Thoracic aorta (tissue), 2 donors: ENCODE measurements around the gene ZC3H18. TPM values are rescaled to one million over a fixed set of nuclear protein-coding genes. Genes with fewer than 3 reads are reported as not detected.
A peak's percentile ranks its signal among the peaks of the same experiment; 100 is the strongest.

ENCODE experiments used
- ATAC-seq: fragments of 150-250 bp; one replicate; pipeline ENCODE4 v1.8.0; 2017; ENCODE audit warnings: low read depth; ENCODE audit not compliant: insufficient number of reproducible peaks, low FRiP score
- DNase-seq: peaks from one replicate; pipeline ENCODE4 v3.0.0-alpha.2; 2020; ENCODE audit warnings: low spot score
- H3K27ac ChIP-seq, 2 donors: fragments of 200-600 bp; sonication (generic); 1 replicate in 1 of 2; 2 replicates in 1 of 2; pipeline ENCODE4 v1.5.1; 2016; ENCODE audit warnings: mild to moderate bottlenecking in 2 of 2, moderate library complexity in 2 of 2
- H3K27me3 ChIP-seq: fragments of 200-600 bp; sonication (generic); replicated peaks from 2 replicates; pipeline ENCODE4 v1.6.0; 2016; ENCODE audit warnings: mild to moderate bottlenecking; ENCODE audit not compliant: insufficient read depth
- H3K36me3 ChIP-seq: fragments of 200-600 bp; sonication (generic); one replicate; pipeline ENCODE4 v1.5.1; 2016
- H3K4me1 ChIP-seq, 2 donors: fragments of 200-600 bp; sonication (generic); 1 replicate in 1 of 2; 2 replicates in 1 of 2; pipeline versions ENCODE4 v1.5.1 to v1.6.0; 2016; ENCODE audit warnings: low read depth in 2 of 2, mild to moderate bottlenecking in 1 of 2; ENCODE audit not compliant: control insufficient read depth in 1 of 2
- H3K4me3 ChIP-seq: fragments of 200-600 bp; sonication (generic); 2 replicates; pipeline ENCODE4 v1.5.1; 2016; ENCODE audit warnings: mild to moderate bottlenecking
- H3K9me3 ChIP-seq: fragments of 200-600 bp; sonication (generic); 2 replicates; pipeline ENCODE4 v1.5.1; 2016
- total RNA-seq, 2 donors: library from RNA; depleted of rRNA; stranded (reverse); fragments of >200 nt; gene quantifications; one replicate each; pipeline versions ENCODE4 v1.1.0 to v1.2.3, GENCODE V29; 2016
- TF ChIP-seq, protein P1 (sequence below): fragments of 200-600 bp; sonication (generic); IDR thresholded peaks from one replicate; pipeline ENCODE4 v1.5.1; 2019; ENCODE audit warnings: antibody characterized with exemption

The ZC3H18 gene
- total RNA-seq, 2 donors from 2014 or later = 21.8 to 30.3 TPM

DNA sequence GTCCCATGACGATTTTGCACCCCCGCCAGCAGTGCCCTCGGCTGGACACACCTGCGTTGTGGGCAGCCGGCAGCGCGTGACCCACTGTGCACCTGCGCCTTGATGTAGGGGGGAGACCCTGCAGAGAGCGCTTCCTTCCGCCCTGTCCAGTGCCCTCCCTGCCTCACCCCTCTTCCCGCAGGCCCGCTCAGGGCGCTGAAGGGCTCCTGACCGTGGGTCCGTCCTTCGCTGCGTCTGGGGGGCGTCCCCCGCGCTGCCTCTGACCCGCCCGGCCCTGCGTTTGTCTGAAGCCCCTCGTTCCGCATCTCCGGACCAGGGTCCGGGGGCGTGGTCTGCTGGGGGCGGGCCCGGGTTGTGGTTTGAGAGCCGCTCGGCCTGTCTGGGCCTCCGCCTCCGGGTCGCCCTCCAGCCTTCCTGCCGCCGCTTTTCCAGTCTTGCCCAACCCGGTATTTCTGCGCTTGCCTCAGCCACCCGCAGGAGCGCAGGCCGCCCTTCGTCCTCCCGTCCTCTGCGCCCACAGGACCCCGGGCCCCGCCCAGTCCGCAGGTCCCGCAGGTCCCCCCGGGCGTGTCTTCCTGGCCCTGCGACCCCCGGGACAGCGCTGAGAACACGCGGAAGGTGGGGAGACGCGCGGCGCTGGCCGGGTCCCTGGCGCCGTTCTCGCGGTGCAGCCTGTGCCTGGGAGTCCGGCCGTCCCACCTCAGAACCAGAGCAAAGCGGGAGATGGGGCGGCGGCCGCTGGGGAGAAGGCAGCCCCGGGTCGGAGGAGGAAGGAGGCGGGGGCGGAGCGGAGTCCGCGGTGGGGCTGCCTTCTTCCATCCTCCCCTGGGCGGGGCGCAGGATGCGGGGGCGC lies 64.2 kb downstream of the ZC3H18 start:
- H3K27ac ChIP-seq = no peak overlapping the region
- H3K36me3 ChIP-seq = peaks cover 30% of the 10 kb centered on the region

DNA sequence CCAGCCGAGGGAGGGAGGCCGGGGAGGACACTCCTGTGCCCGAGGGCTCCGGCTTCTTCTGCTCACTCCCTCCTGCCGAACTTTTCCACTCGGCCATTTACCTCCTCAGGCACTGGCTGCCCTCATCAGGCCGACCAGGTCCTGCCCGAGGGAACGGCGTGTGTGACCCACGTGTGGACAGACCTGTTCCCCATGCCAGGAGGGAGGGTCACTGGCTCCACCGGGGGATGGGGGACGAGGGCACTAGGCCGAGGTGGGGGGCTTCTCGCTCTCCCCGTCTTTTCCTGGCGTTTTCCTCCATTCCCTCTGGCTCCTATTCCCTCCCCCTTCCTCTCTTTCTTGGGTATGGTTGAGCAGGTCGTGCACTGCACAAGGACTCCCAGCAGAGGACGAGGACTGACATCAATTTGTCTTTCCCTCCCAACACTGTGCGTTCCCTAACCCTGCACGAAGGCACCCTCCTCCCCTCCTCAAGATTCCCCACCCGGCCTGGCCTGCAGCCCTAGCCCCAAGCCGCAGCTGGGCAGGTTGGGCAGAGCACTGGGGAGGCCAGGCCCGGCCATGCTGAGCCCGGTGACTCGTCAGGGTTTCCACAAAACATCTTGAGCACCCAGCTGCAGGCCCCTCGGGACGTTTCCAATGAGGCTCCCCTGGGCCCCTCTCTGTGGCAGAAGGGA lies 64.9 kb downstream of the ZC3H18 start:
- Histone ChIP-seq H3K27ac (no peak overlapping the region), H3K9me3 (no peaks in the 10 kb centered on the region), H3K4me1 (peaks cover 0 to 10% of the 10 kb centered on the region in 2 donors), H3K27me3 (peaks cover 7% of the 10 kb centered on the region), H3K36me3 (peaks cover 25% of the 10 kb centered on the region), H3K4me3 (peak overlapping the region; percentile 68)
- TF ChIP-seq, protein P1, sequence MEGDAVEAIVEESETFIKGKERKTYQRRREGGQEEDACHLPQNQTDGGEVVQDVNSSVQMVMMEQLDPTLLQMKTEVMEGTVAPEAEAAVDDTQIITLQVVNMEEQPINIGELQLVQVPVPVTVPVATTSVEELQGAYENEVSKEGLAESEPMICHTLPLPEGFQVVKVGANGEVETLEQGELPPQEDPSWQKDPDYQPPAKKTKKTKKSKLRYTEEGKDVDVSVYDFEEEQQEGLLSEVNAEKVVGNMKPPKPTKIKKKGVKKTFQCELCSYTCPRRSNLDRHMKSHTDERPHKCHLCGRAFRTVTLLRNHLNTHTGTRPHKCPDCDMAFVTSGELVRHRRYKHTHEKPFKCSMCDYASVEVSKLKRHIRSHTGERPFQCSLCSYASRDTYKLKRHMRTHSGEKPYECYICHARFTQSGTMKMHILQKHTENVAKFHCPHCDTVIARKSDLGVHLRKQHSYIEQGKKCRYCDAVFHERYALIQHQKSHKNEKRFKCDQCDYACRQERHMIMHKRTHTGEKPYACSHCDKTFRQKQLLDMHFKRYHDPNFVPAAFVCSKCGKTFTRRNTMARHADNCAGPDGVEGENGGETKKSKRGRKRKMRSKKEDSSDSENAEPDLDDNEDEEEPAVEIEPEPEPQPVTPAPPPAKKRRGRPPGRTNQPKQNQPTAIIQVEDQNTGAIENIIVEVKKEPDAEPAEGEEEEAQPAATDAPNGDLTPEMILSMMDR = no peak
- DNase-seq (no peak), ATAC-seq (no peak)

More for the DNA sequence above, 64.2 kb downstream of the ZC3H18 start:
- peaks cover 7% of the 10 kb centered on the region for H3K27me3 ChIP-seq
- H3K4me1 ChIP-seq = peaks cover 0 to 10% of the 10 kb centered on the region in 2 donors
- no peaks in the 10 kb centered on the region for H3K9me3 ChIP-seq
- H3K4me3 ChIP-seq = peak overlapping the region; percentile 68
- DNase-seq (no peak), ATAC-seq (no peak)
- TF ChIP-seq, protein P1 = no peak

DNA sequence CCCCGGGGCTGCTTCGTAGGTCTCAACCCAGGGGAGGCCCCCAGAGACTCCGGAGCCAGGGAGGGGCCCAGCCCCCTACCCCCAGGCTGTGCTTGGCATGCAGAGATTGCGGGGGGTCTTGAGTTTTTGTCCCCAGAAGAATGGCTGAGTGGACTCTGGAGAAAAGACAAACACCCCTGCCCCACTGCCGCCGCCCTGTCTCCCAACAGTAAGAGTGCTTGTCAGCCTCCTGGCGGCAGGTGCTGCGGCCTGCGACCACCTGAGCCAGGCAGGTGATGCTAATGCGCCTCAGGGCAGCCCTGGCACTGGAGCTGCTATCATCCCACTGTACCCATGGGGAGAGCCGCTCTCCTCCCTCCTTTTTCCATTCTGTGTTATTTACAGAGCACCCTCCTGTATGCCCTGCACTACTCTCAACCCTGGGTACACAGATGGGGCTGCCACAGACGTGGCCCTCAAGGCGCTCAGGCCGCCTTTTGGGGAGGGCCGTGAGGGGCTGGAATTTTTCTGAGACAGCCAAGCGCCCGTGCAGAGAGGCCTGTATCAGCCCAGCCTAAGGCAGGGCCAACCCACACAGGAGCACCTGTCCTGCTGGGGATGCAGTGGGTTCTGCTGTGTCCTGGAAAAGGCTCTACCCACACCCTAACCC lies 65.6 kb downstream of the ZC3H18 start:
- TF ChIP-seq, protein P1 = no peak
- H3K27me3 ChIP-seq = peaks cover 7% of the 10 kb centered on the region

DNA sequence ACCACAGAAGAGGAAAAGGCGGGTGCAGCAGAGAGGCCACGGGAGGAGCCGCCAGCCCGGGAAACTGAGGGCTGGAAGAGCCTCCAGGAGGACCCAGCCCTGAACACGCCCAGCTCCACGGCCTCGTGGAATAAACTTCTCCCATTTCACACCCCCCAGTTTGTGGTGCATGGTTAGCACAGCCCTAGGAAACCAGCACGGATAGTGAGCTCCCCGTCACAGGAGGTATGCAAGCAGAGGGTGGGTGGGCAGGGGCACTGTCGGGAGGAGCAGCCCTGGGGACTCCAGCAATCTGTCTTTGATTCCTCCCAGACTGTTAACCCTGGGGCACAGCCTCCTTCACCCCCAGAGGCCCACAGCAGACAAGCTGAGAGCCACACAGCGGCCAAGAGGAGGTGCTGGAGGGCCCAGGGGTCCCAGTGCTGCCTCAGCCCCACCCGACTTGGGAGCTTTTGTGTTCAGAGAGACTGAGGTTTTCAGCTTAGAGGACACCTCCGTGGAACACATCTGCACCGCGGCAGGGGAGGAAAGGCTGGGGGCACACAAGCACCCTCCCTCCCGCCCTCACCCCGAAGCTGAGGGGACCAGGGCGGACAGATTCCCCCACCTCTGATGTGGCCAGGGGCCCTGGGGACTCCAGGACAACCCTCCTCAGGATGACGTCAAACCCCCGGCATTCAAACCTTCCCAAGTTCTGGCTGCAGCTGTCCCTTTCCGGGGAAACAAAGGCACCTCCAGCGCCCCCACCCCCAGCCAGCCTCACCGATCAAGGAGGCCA lies 66.5 kb downstream of the ZC3H18 start:
- Histone ChIP-seq H3K27me3 (peaks cover 7% of the 10 kb centered on the region), H3K4me1 (peaks cover 0 to 10% of the 10 kb centered on the region in 2 donors), H3K36me3 (peaks cover 11% of the 10 kb centered on the region), H3K9me3 (no peaks in the 10 kb centered on the region), H3K27ac (no peak overlapping the region), H3K4me3 (no peak overlapping the region)
- ATAC-seq (no peak), DNase-seq (no peak)
- TF ChIP-seq, protein P1 = no peak

More for the DNA sequence above, 65.6 kb downstream of the ZC3H18 start:
- H3K27ac ChIP-seq = no peak overlapping the region
- ATAC-seq = no peak
- no peak for DNase-seq
- no peak overlapping the region for H3K4me3 ChIP-seq
- H3K4me1 ChIP-seq = peaks cover 0 to 10% of the 10 kb centered on the region in 2 donors
- no peaks in the 10 kb centered on the region for H3K9me3 ChIP-seq
- peaks cover 20% of the 10 kb centered on the region for H3K36me3 ChIP-seq
